Spinal cord (tissue), 10 donors: Measurements from ENCODE around the gene GRIFIN. TPM values are rescaled to one million over a fixed set of nuclear protein-coding genes. Genes with fewer than 3 reads are reported as not detected.

Source experiments
- DNase-seq, 6 donors: peaks; one replicate each; pipeline versions ENCODE4 v3.0.0 to v3.0.0-alpha.2; 2013 to 2015; ENCODE audit warnings: low spot score in 6 of 6, low read depth in 4 of 6
- H3K27ac ChIP-seq: one replicate; pipeline ENCODE4 v1.5.1; 2013; ENCODE audit warnings: low read depth, low read length, control low read depth
- H3K27me3 ChIP-seq: one replicate; pipeline ENCODE4 v1.6.1; 2013; ENCODE audit warnings: low read length; ENCODE audit not compliant: control insufficient read depth, insufficient read depth
- H3K36me3 ChIP-seq: one replicate; pipeline ENCODE4 v1.6.1; 2013; ENCODE audit warnings: low read length; ENCODE audit not compliant: control insufficient read depth, insufficient read depth
- H3K4me1 ChIP-seq: one replicate; pipeline ENCODE4 v1.6.1; 2013; ENCODE audit warnings: low read length; ENCODE audit not compliant: control insufficient read depth, insufficient read depth
- H3K4me3 ChIP-seq: one replicate; pipeline ENCODE4 v1.5.1; 2013; ENCODE audit warnings: low read depth, low read length, control low read depth
- H3K9me3 ChIP-seq: one replicate; pipeline ENCODE4 v1.6.1; 2013; ENCODE audit warnings: low read length; ENCODE audit not compliant: control insufficient read depth, insufficient read depth
- WGBS: methylation state at CpG from one replicate; pipeline ENCODE4 v1.1.5; 2013; ENCODE audit warnings: missing lambda C conversion rate; ENCODE audit not compliant: insufficient coverage; 5-methylcytosine and 5-hydroxymethylcytosine counted together
- polyA plus RNA-seq, 2 donors: library from polyadenylated mRNA; unstranded; fragments of 120-200 nt; gene quantifications; one replicate each; pipeline ENCODE4 v1.2.1, GENCODE V29; 2013; ENCODE audit not compliant: insufficient read length in 2 of 2
- total RNA-seq, 2 donors: library from RNA; depleted of rRNA in 1 of 2; stranded (reverse); fragments of 120-200 nt in 1 of 2; fragments of >200 nt in 1 of 2; gene quantifications; one replicate each; pipeline versions ENCODE4 v1.2.3 to v1.2.4, GENCODE V29; 2013 to 2014
- donor health status: healthy.

The GRIFIN gene
- total and polyA plus RNA-seq, 4 donors = 0.41 TPM; not detected in 3

- 89% methylated on average over 6 of the region's 7 CpGs for WGBS
Observed at GRCh38 chr7:2513702-2514101, 37.5 kb upstream of the GRIFIN start.

GRCh38 chr7:2512713-2513112 is 36.5 kb upstream of the GRIFIN start:
- Histone ChIP-seq H3K27ac (no peak overlapping the region), H3K4me3 (no peak overlapping the region), H3K9me3 (no peaks in the 10 kb centered on the region), H3K27me3 (no peaks in the 10 kb centered on the region), H3K4me1 (peaks cover 67% of the 10 kb centered on the region), H3K36me3 (no peaks in the 10 kb centered on the region)
- no peak for DNase-seq
- WGBS = 100% methylated on average over 3 of the region's 3 CpGs

More at GRCh38 chr7:2513702-2514101, 37.5 kb upstream of the GRIFIN start:
- Histone ChIP-seq H3K36me3 (no peaks in the 10 kb centered on the region), H3K4me1 (peaks cover 66% of the 10 kb centered on the region), H3K27me3 (peaks cover 5% of the 10 kb centered on the region), H3K27ac (no peak overlapping the region), H3K4me3 (no peak overlapping the region), H3K9me3 (no peaks in the 10 kb centered on the region)
- no peak for DNase-seq

DNA sequence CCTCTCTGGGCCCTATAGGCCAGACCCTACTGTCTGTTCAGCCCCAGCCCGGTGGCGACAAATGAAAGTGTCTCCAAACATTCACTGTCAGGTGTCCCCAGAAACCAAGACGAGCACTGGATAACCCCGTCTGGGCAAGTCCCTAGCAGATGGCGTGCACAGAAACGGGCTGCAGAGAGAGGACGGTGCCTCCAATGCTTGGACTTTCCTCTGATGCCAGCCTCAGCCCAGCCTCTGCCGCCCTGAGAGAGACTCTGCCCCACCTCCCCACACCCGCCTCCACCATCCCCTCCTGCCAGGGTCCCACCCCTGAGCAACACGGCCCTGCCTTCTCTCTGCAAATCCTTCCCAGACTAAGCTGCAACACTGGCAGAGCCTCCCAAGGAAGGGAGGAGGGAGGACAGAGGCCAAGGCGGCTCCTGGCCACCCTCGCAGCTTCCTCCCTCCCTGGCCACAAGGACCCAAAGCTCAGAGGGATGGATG is 36.0 kb upstream of the GRIFIN start:
- H3K27ac ChIP-seq = no peak overlapping the region
- WGBS = 72% methylated on average over 8 of the region's 12 CpGs

GRCh38 chr7:2511769-2512168 is 35.6 kb upstream of the GRIFIN start:
- Histone ChIP-seq H3K36me3 (no peaks in the 10 kb centered on the region), H3K27me3 (no peaks in the 10 kb centered on the region), H3K4me3 (no peak overlapping the region), H3K27ac (no peak overlapping the region), H3K9me3 (no peaks in the 10 kb centered on the region), H3K4me1 (peaks cover 57% of the 10 kb centered on the region)
- DNase-seq = no peak
- WGBS = 57% methylated on average over 13 of the region's 18 CpGs

More for the DNA sequence above, 36.0 kb upstream of the GRIFIN start:
- Histone ChIP-seq H3K9me3 (no peaks in the 10 kb centered on the region), H3K36me3 (no peaks in the 10 kb centered on the region), H3K4me1 (peaks cover 62% of the 10 kb centered on the region), H3K4me3 (no peak overlapping the region), H3K27me3 (no peaks in the 10 kb centered on the region)
- DNase-seq = no peak

- H3K4me1 ChIP-seq = peaks cover 51% of the 10 kb centered on the region
- H3K27me3 ChIP-seq = no peaks in the 10 kb centered on the region
- 74% methylated on average over 19 of the region's 27 CpGs for WGBS
- no peak overlapping the region for H3K4me3 ChIP-seq
- no peaks in the 10 kb centered on the region for H3K9me3 ChIP-seq
- H3K27ac ChIP-seq = no peak overlapping the region
- H3K36me3 ChIP-seq = no peaks in the 10 kb centered on the region
- DNase-seq = no peak
Observed at GRCh38 chr7:2510909-2511768, 34.9 kb upstream of the GRIFIN start.

DNA sequence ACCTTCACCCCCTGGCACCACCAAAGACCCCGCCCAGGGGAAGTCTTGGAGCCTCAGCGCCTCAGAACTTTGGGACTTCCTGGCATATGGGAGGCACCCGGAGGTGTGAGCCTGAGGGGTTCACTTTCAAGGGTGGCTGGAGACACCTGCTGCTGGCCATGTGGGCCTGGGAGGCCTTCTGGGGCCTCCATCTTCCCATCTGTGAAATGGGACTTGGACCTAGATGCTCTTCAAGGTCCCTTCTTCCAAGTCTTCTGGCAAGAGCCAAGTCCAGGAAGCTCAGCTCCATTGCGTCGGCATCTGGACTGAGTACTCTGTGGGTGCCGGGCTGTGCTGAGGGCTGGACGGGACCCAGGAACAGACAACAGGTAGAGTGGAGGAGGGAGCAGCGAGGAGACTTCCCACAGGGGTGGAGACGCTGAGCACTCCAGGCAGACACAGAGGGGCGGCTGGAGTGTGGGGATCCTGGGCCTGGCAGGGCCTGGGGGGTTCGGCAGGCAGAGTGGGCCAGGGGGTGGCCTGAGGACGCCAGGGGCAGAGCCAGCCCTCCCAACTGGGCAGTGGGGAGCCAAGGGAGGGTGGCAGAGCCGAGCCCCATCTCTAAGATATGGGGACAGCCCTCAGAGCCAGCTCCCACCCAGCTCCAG is 34.1 kb upstream of the GRIFIN start:
- no peak overlapping the region for H3K4me3 ChIP-seq
- H3K27me3 ChIP-seq = no peaks in the 10 kb centered on the region
- DNase-seq = no peak
- peaks cover 42% of the 10 kb centered on the region for H3K4me1 ChIP-seq
- no peaks in the 10 kb centered on the region for H3K9me3 ChIP-seq
- no peaks in the 10 kb centered on the region for H3K36me3 ChIP-seq
- H3K27ac ChIP-seq = no peak overlapping the region
- 89% methylated on average over 11 of the region's 13 CpGs for WGBS

DNA sequence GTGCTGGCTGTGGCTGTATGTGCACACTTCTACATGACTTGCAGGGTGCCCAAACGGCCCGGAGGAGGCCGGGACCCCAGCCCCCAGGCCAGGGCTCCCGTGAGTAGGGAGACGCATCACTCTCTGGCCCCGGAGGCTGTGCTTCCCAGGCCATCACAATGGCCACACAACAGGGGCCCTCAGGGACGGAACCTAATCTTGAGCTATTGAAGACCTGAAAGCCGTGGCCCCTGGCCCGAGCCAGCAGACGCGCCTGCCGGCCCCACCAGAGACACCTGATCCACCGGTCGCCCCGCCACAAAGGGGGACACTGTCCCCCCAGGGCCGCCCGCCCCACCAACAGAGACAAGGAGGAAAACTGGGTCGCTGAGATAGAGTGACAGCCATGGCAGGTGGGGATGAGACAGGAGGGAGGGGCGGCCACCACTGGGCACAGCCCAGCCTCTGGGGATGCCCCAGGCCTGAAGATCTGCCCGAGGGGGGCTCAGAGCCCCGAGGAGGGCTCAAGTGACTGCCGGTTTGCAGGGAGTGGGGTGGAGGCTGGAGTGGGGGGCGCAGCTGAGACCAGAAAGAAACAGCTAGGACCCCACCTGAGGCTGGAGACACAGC is 33.2 kb upstream of the GRIFIN start:
- no peak for DNase-seq
- peaks cover 4% of the 10 kb centered on the region for H3K36me3 ChIP-seq
- no peak overlapping the region for H3K4me3 ChIP-seq
- peak overlapping the region; percentile 40 for H3K27ac ChIP-seq
- no peaks in the 10 kb centered on the region for H3K27me3 ChIP-seq
- WGBS = 61% methylated on average over 22 of the region's 23 CpGs
- H3K9me3 ChIP-seq = no peaks in the 10 kb centered on the region
- H3K4me1 ChIP-seq = peaks cover 41% of the 10 kb centered on the region

GRCh38 chr7:2508327-2509215 is 32.4 kb upstream of the GRIFIN start:
- H3K27me3 ChIP-seq = no peaks in the 10 kb centered on the region
- peaks cover 44% of the 10 kb centered on the region for H3K4me1 ChIP-seq
- H3K9me3 ChIP-seq = no peaks in the 10 kb centered on the region
- DNase-seq = no peak
- H3K4me3 ChIP-seq = no peak overlapping the region
- 57% methylated on average over 42 of the region's 43 CpGs for WGBS
- peak overlapping the region; percentile 40 for H3K27ac ChIP-seq
- peaks cover 4% of the 10 kb centered on the region for H3K36me3 ChIP-seq

GRCh38 chr7:2507917-2508306 is 31.7 kb upstream of the GRIFIN start:
- 82% methylated on average over 6 of the region's 6 CpGs for WGBS
- Histone ChIP-seq H3K27ac (no peak overlapping the region), H3K4me1 (peaks cover 50% of the 10 kb centered on the region)

More at GRCh38 chr7:2507917-2508306, 31.7 kb upstream of the GRIFIN start:
- DNase-seq = no peak
- no peaks in the 10 kb centered on the region for H3K27me3 ChIP-seq
- H3K36me3 ChIP-seq = peaks cover 4% of the 10 kb centered on the region
- no peak overlapping the region for H3K4me3 ChIP-seq
- H3K9me3 ChIP-seq = no peaks in the 10 kb centered on the region
